GM21619 (cell line): Measurements from ENCODE around the gene NDUFA7.
"Not testable (repeated sequence)": the region's sequence is repeated elsewhere in the genome, so short reads cannot be mapped to it uniquely, and the experiment has no call there.

Experiments used
- ATAC-seq: cut with Tn5 transposase; IDR thresholded peaks from one replicate; pipeline ENCODE4 v1.9.1; 2021; ENCODE audit not compliant: unreplicated experiment

Gene NDUFA7

DNA sequence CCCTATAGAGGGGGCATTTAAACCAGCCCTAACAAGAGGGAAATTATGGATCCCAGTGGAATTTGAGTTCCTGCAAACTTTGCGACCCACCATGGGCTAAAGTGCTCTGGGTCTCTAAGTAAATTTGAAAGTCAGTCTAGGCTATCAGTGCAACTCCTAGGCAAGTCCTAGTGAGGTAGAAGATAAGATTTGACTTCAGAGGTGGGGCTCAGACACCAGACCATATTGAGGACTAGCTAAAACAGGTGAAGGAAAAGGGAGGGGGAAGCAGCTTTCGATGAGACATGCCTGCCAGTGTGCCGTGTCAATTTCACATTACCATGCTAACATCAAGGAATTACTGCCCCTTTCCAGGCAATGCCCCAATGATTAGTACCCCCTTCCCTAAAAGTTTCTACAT, 51.5 kb downstream of the NDUFA7 start:
- ATAC-seq: no peak

DNA sequence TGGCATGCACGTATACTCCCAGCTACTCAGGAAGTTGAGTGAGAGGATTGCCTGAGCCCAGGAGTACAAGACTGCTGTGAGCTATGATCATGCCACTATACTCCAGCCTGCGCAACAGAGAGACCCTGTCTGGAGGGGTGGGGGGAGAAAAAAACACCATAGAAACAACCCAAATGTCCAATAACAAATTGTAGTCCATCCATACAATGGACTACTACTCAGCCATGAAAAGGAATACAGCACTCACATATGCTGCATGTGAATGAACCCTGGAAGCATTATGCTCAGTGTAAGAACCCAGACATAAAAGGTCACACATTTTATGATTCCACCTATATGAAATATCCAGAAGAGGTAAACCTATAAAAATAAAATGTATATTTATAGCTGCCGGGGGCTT, 55.3 kb downstream of the NDUFA7 start:
- no peak for ATAC-seq

DNA sequence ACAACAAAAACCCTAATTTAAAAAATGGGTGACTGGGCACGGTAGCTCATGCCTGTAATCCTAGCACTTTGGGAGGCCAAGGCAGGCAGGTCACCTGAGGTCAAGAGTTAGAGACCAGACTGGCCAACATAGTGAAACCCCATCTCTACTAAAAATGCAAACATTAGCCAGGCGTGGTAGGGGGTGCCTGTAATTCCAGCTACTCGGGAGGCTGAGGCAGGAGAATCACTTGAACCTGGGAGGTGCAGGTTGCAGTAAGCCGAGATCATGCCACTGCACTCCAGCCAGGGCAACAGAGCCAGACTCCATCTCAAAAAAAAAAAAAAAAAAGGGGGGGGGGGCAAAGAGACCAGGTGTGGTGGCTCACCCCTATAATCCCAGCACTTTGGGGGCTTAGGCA, 56.9 kb downstream of the NDUFA7 start:
- ATAC-seq: not testable (repeated sequence)

DNA sequence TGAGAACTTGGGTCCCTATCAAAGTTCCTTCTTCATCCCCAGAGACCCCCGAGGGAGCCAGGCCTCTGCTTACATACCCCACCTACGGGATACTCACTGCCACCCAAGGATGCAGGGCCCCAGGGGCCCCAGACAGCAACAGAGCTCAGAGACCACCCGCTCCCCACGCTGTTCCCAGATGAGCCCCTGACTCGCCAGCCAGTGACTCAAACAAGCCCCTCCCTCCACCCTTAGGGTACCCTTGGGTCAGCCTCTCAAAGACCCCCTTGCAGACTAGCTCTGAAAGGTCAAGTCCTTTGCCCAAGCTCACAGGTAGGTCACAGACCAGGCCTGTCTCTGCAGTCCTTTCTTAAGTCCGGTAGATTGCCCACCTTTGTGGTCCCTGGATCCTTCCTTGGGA, 58.7 kb downstream of the NDUFA7 start:
- ATAC-seq: no peak

DNA sequence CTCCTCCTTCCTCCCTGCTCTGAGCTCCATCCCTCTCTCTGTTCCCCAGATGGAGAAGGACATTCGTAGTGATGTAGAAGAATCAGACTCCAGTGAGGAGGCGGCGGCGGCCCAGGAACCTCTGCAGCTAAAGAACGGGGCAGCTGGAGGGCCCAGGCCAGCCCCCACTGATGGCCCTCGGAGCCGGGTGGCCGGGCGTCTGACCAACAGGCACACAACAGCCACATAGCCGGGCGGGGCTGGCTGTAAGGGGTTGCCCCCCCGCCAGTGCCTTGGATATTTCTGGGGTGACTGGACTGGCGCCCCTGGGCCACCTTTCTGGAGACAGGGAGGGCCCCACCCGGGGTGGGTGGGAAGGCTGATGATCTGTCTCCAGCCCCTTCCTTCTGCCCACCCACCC, 59.3 kb downstream of the NDUFA7 start:
- no peak for ATAC-seq

DNA sequence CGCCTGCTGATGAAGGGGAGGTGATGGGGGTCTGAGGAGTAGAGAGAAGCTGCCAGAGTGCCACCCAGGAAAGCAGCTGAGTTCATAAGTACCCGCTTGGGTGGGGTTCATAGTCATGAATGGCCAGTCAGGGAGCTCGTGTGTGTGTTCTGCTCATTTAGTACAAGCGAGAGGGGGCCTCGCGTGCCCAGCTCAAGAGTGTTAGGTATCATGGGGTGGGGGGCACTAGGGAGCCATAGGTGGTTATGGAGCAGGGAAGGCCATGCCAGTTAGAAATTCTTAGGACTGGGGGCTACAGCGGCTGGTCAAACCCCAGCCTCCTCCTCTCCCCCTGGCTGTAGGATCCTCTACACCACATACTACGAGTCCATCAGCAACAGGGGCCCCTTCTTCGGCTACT, 59.8 kb downstream of the NDUFA7 start:
- no peak for ATAC-seq
